Fibroblast of skin of abdomen (primary cell): ENCODE results near the gene TAC3.
"Not testable (repeated sequence)": the region's sequence is repeated elsewhere in the genome, so short reads cannot be mapped to it uniquely, and the experiment has no call there.

Experiments
- DNase-seq: peaks from one replicate; pipeline ENCODE4 v3.0.0-alpha.2; 2013

The TAC3 gene

GRCh38 chr12:56980941-56981530, 35.3 kb downstream of the TAC3 start:
- DNase-seq: no peak

GRCh38 chr12:56980268-56980667, 36.1 kb downstream of the TAC3 start:
- no peak for DNase-seq

GRCh38 chr12:56979628-56980027, 36.7 kb downstream of the TAC3 start:
- DNase-seq: no peak

- DNase-seq: no peak
Measured at GRCh38 chr12:56978397-56979138, 37.8 kb downstream of the TAC3 start.

- DNase-seq: not testable (repeated sequence)
Measured at GRCh38 chr12:56977361-56977760, 39.0 kb downstream of the TAC3 start.

- DNase-seq: not testable (repeated sequence)
Measured at GRCh38 chr12:56974224-56974623, 42.1 kb downstream of the TAC3 start.

GRCh38 chr12:56968910-56969309, 47.4 kb downstream of the TAC3 start:
- DNase-seq: not testable (repeated sequence)

- not testable (repeated sequence) for DNase-seq
Measured at GRCh38 chr12:56965997-56966642, 50.2 kb downstream of the TAC3 start.

GRCh38 chr12:56965124-56965523, 51.2 kb downstream of the TAC3 start:
- not testable (repeated sequence) for DNase-seq

GRCh38 chr12:56963557-56963956, 52.8 kb downstream of the TAC3 start:
- not testable (repeated sequence) for DNase-seq

- not testable (repeated sequence) for DNase-seq
Measured at GRCh38 chr12:56962247-56962646, 54.1 kb downstream of the TAC3 start.
